Right lobe of liver (tissue), 6 donors: Measurements from ENCODE around the gene CD247. TPM values are rescaled to one million over a fixed set of nuclear protein-coding genes. Genes with fewer than 3 reads are reported as not detected.
"Not testable (repeated sequence)": the region's sequence is repeated elsewhere in the genome, so short reads cannot be mapped to it uniquely, and the experiment has no call there.

ENCODE experiments used
- ATAC-seq, 4 donors: fragments of 200-7000 bp; cut with Tn5 transposase; one replicate each; pipeline ENCODE4 v1.9.1; 2020; ENCODE audit warnings: mild to moderate bottlenecking in 4 of 4, moderate library complexity in 4 of 4
- DNase-seq, 3 donors: peaks; one replicate each; pipeline ENCODE4 v3.0.0-alpha.2; 2020
- H3K27ac ChIP-seq, 3 donors: fragments of 200-600 bp; one replicate each; pipeline ENCODE4 v1.8.0; 2022
- H3K27me3 ChIP-seq, 2 donors: fragments of 200-600 bp; one replicate each; pipeline ENCODE4 v1.8.0; 2022
- H3K36me3 ChIP-seq, 4 donors: fragments of 200-600 bp; sonication (generic) in 1 of 4; one replicate each; pipeline versions ENCODE4 v1.5.1 to v1.8.0; 2017 to 2022; ENCODE audit warnings: control low read depth in 1 of 4
- H3K4me1 ChIP-seq, 4 donors: fragments of 200-600 bp; sonication (generic) in 1 of 4; one replicate each; pipeline versions ENCODE4 v1.5.1 to v1.8.0; 2017 to 2022; ENCODE audit warnings: control low read depth in 1 of 4
- H3K4me3 ChIP-seq, 3 donors: fragments of 200-600 bp; one replicate each; pipeline ENCODE4 v1.8.0; 2022
- H3K9me3 ChIP-seq, 4 donors: fragments of 200-600 bp; sonication (generic) in 1 of 4; one replicate each; pipeline versions ENCODE4 v1.5.1 to v1.8.0; 2017 to 2022; ENCODE audit warnings: control low read depth in 1 of 4
- CTCF ChIP-seq, 4 donors: fragments of 200-600 bp in 3 of 4; fragments of 450-650 bp in 1 of 4; IDR thresholded peaks; one replicate each; pipeline versions ENCODE4 v1.5.1 to v1.8.0; 2016 to 2022; ENCODE audit warnings: antibody characterized with exemption in 4 of 4, mild to moderate bottlenecking in 2 of 4
- POLR2A ChIP-seq: fragments of 450-650 bp; IDR thresholded peaks from one replicate; pipeline ENCODE4 v1.6.1; 2017; ENCODE audit warnings: antibody characterized with exemption, mild to moderate bottlenecking
- WGBS: methylation state at CpG from one replicate; pipeline ENCODE4 v1.1.6; 2018; ENCODE audit warnings: low coverage, low lambda C conversion rate; ENCODE audit not compliant: insufficient coverage; ENCODE audit errors: missing lambda C conversion rate; 5-methylcytosine and 5-hydroxymethylcytosine counted together
- intact Hi-C, 2 donors: fragments of 100-400 bp; cut with DNase I; formaldehyde crosslinking; loops; one replicate each; pipeline versions ENCODE4 v1.11.2 to v1.14.1; 2022
- total RNA-seq, 6 experiments: library from RNA; depleted of rRNA in 2 of 6; stranded (reverse); fragments of >200 nt in 2 of 6; fragmentation: NEBNext Ultra II Directional in 3 of 6; extraction: Animal tissue kit (Norgen Biotek cat#: 25700) in 3 of 6; gene quantifications; one replicate each; pipeline versions ENCODE4 v1.1.0 to v1.2.4, GENCODE V29; 2016 to 2023
- donor health status: DM: no; HTN: yes; CAD: no.
- donor health status: DM: no; HTN: no; CAD: no.
- donor health status: DM: no; HTN: no; CAD: no.
- donor health status: DM: no; HTN: yes; CAD: no.
- donor health status: DM: no; HTN: yes; CAD: no.

The CD247 gene
- total RNA-seq, 6 experiments from 2014 or later, result 0.48 to 2.2 (median 0.71) TPM

GRCh38 chr1:167555971-167556714 lies 37.8 kb upstream of the CD247 start:
- peak overlapping the region in 2 of 3 donors; percentile 34 to 41 for H3K27ac ChIP-seq
- ATAC-seq, result peak; percentile 60 to 63 (median 61)
- peak; percentile 65 to 80 (median 73) for DNase-seq
- WGBS, result 7% methylated on average over 5 of the region's 5 CpGs
- no peak overlapping the region for H3K4me3 ChIP-seq
- no peaks in the 10 kb centered on the region for H3K36me3 ChIP-seq
- peaks cover 0 to 31% (median 8%) of the 10 kb centered on the region in 4 donors for H3K4me1 ChIP-seq
- TF ChIP-seq POLR2A (no peak), CTCF (IDR thresholded peaks at IDR 0.05) (peak; percentile 86 to 95 (median 92))
- no peaks in the 10 kb centered on the region for H3K9me3 ChIP-seq
- H3K27me3 ChIP-seq, result no peaks in the 10 kb centered on the region
- intact Hi-C loops, result no loop called here

- H3K27me3 ChIP-seq, H3K9me3 ChIP-seq, H3K36me3 ChIP-seq, intact Hi-C loops, ATAC-seq, H3K4me3 ChIP-seq, DNase-seq, H3K27ac ChIP-seq: not testable (repeated sequence)
- peaks cover 0 to 39% (median 8%) of the 10 kb centered on the region in 4 donors for H3K4me1 ChIP-seq
- 100% methylated on average over 1 of the region's 1 CpG for whole genome bisulfite sequencing
Observed at GRCh38 chr1:167555072-167555471, 36.7 kb upstream of the CD247 start.

- WGBS, result 19% methylated on average over 14 of the region's 15 CpGs
- no peaks in the 10 kb centered on the region for H3K36me3 ChIP-seq
- H3K27ac ChIP-seq, result peak overlapping the region; percentile 32 to 73 (median 34)
- peaks cover 0 to 39% (median 8%) of the 10 kb centered on the region in 4 donors for H3K4me1 ChIP-seq
- no peaks in the 10 kb centered on the region for H3K27me3 ChIP-seq
- DNase-seq (no peak), ATAC-seq (no peak)
- intact Hi-C loops, result no loop called here
- TF ChIP-seq POLR2A, result no peak
- TF ChIP-seq CTCF (IDR thresholded peaks at IDR 0.05), result no peak
- H3K9me3 ChIP-seq, result no peaks in the 10 kb centered on the region
- peak overlapping the region; percentile 61 to 90 (median 84) for H3K4me3 ChIP-seq
Observed at GRCh38 chr1:167554028-167554779, 35.9 kb upstream of the CD247 start.

- peak; percentile 97 to 98 (median 97) for DNase-seq
- peaks cover 0 to 48% (median 11%) of the 10 kb centered on the region in 4 donors for H3K4me1 ChIP-seq
- intact Hi-C loops, result no loop called here
Observed at GRCh38 chr1:167553136-167554027, 35.1 kb upstream of the CD247 start, which contains the start of gene CREG1. Gene CREG1, minus strand, starts transcription at chr1:167553762.

More at GRCh38 chr1:167553136-167554027, 35.1 kb upstream of the CD247 start, which contains the start of gene CREG1:
- Histone ChIP-seq H3K27me3 (no peaks in the 10 kb centered on the region), H3K9me3 (no peaks in the 10 kb centered on the region), H3K4me3 (peak within 1 kb of the TSS; percentile 61 to 90 (median 84)), H3K36me3 (no peaks in the 10 kb centered on the region), H3K27ac (peak within 1 kb of the TSS; percentile 76 to 88 (median 80))
- TF ChIP-seq CTCF (IDR thresholded peaks at IDR 0.05) (peak in 1 of 4 donors; percentile 5), POLR2A (peak; percentile 99)
- WGBS, result 5% methylated on average over 7 of the region's 90 CpGs
- peak; percentile 95 to 99 (median 97) for ATAC-seq
